OCI-LY7 (cell line): Measurements from ENCODE around the gene RIMBP2. TPM values are rescaled to one million over a fixed set of nuclear protein-coding genes. Genes with fewer than 3 reads are reported as not detected.

Experiments used
- BruUV-seq: library from RNA; stranded (reverse); fragments of 400-500 nt; replicated peaks from 2 replicates; lab custom pipeline; 2021; lab: Mats Ljungman, UMichigan
- CTCF ChIA-PET: fragments of 300-600 bp; sonication (Branson Sonifier 250); formaldehyde crosslinking; loops from one replicate; lab custom pipeline; 2022; ENCODE audit warnings: antibody characterized with exemption; ENCODE audit not compliant: unreplicated experiment; lab: Charles Lee
- POLR2A ChIA-PET: fragments of 300-600 bp; sonication (Branson Sonifier 250); formaldehyde crosslinking; loops from one replicate; lab custom pipeline; 2022; ENCODE audit warnings: antibody characterized with exemption; lab: Charles Lee
- DNase-seq: peaks from one replicate; pipeline ENCODE4 v3.0.0-alpha.2; 2015; ENCODE audit warnings: low spot score
- H2AFZ ChIP-seq: fragments of 200-600 bp; sonication (generic), shearing (Covaris generic); 2 replicates; pipeline ENCODE4 v1.6.1; 2014; ENCODE audit warnings: mild to moderate bottlenecking, antibody characterized with exemption, low read length, moderate library complexity
- H3K27ac ChIP-seq: fragments of 200-600 bp; sonication (generic); 2 replicates; pipeline ENCODE4 v1.5.1; 2014; ENCODE audit warnings: mixed run types, low read depth, mild to moderate bottlenecking, moderate library complexity, low read length, inconsistent platforms; ENCODE audit not compliant: poor library complexity, severe bottlenecking
- H3K36me3 ChIP-seq: fragments of 200-600 bp; sonication (generic); 2 replicates; pipeline ENCODE4 v1.6.1; 2014; ENCODE audit warnings: mild to moderate bottlenecking, antibody characterized with exemption, low read length, moderate library complexity, mixed read lengths; ENCODE audit not compliant: insufficient read depth
- H3K4me1 ChIP-seq: fragments of 200-600 bp; sonication (generic); 2 replicates; pipeline ENCODE4 v1.5.1; 2014; ENCODE audit warnings: mild to moderate bottlenecking, low read length; ENCODE audit not compliant: insufficient read depth, poor library complexity, severe bottlenecking
- H3K4me2 ChIP-seq: fragments of 200-600 bp; sonication (generic); 2 replicates; pipeline ENCODE4 v1.6.1; 2014; ENCODE audit warnings: mild to moderate bottlenecking, low read length
- H3K4me3 ChIP-seq: fragments of 200-600 bp; sonication (generic); 2 replicates; pipeline ENCODE4 v1.5.1; 2014; ENCODE audit warnings: mild to moderate bottlenecking, low read depth, low read length; ENCODE audit not compliant: poor library complexity, severe bottlenecking
- H3K79me2 ChIP-seq: fragments of 200-600 bp; sonication (generic); 2 replicates; pipeline ENCODE4 v1.6.1; 2016; ENCODE audit warnings: low read depth, mild to moderate bottlenecking, low read length, moderate library complexity, mixed read lengths; ENCODE audit not compliant: insufficient read depth
- H3K9me2 ChIP-seq: fragments of 200-600 bp; sonication (generic); 2 replicates; pipeline ENCODE4 v1.6.1; 2016; ENCODE audit warnings: mild to moderate bottlenecking, low read length, mixed read lengths; ENCODE audit not compliant: insufficient read depth
- H3K9me3 ChIP-seq: fragments of 200-600 bp; sonication (generic); 2 replicates; pipeline ENCODE4 v1.6.1; 2014; ENCODE audit warnings: mild to moderate bottlenecking, mixed run types, low read length, mixed read lengths
- H4K20me1 ChIP-seq: fragments of 200-600 bp; sonication (generic); 2 replicates; pipeline ENCODE4 v1.6.1; 2014; ENCODE audit warnings: mild to moderate bottlenecking, antibody characterized with exemption, low read length, moderate library complexity, mixed read lengths; ENCODE audit not compliant: insufficient read depth
- CTCF ChIP-seq: fragments of 200-600 bp; sonication (generic); conservative IDR thresholded peaks from 2 replicates; pipeline ENCODE4 v1.5.1; 2014; ENCODE audit warnings: mild to moderate bottlenecking, antibody characterized with exemption, low read length, moderate library complexity, mixed read lengths
- EZH2phosphoT487 ChIP-seq: fragments of 200-600 bp; sonication (generic); IDR thresholded peaks from 2 replicates; pipeline ENCODE4 v1.6.1; 2018; ENCODE audit warnings: low read depth, borderline replicate concordance, mild to moderate bottlenecking, mixed run types, antibody characterized with exemption, low read length, moderate library complexity, mixed read lengths
- intact Hi-C: fragments of 100-400 bp; cut with micrococcal nuclease; formaldehyde crosslinking; loops from one replicate; pipeline ENCODE4 v1.10.0; 2022; ENCODE audit not compliant: unreplicated experiment
- total RNA-seq, 2 experiments: library from RNA; depleted of rRNA in 1 of 2; stranded (reverse); fragments of >200 nt in 1 of 2; shearing (Covaris generic) in 1 of 2; gene quantifications; 2 replicates each; pipeline ENCODE4 v1.2.3, GENCODE V29; 2014 to 2022

The RIMBP2 gene
- total RNA-seq, 2 experiments from 2014 or later: not detected

GRCh38 chr12:130412384-130412783 lies 303.7 kb downstream of the RIMBP2 start:
- intact Hi-C loops: no loop called here
- H3K27ac ChIP-seq: no peak overlapping the region
- ChIA-PET POLR2A (no interaction called here), CTCF (no interaction called here)
- no peaks in the 10 kb centered on the region for H3K36me3 ChIP-seq
- no peak overlapping the region for H3K4me2 ChIP-seq
- no peak for DNase-seq
- no peaks in the 10 kb centered on the region for H3K9me3 ChIP-seq
- no peaks in the 10 kb centered on the region for H3K9me2 ChIP-seq
- BruUV-seq: no TSS peak
- H2AFZ ChIP-seq: no peak overlapping the region
- no peak overlapping the region for H3K4me3 ChIP-seq
- H3K79me2 ChIP-seq: no peaks in the 10 kb centered on the region
- no peaks in the 10 kb centered on the region for H3K4me1 ChIP-seq
- no peaks in the 10 kb centered on the region for H4K20me1 ChIP-seq
- TF ChIP-seq EZH2phosphoT487 (no peak), CTCF (no peak)

- H3K4me2 ChIP-seq: no peak overlapping the region
- no TSS peak for BruUV-seq
- no peak overlapping the region for H3K4me3 ChIP-seq
- no peaks in the 10 kb centered on the region for H3K9me2 ChIP-seq
- no peaks in the 10 kb centered on the region for H3K79me2 ChIP-seq
- DNase-seq: no peak
- no peaks in the 10 kb centered on the region for H3K4me1 ChIP-seq
- ChIA-PET POLR2A (no interaction called here), CTCF (no interaction called here)
- no peaks in the 10 kb centered on the region for H3K9me3 ChIP-seq
- no peak overlapping the region for H3K27ac ChIP-seq
- H4K20me1 ChIP-seq: no peaks in the 10 kb centered on the region
- intact Hi-C loops: no loop called here
- no peak for TF ChIP-seq CTCF
- TF ChIP-seq EZH2phosphoT487: no peak
- H3K36me3 ChIP-seq: no peaks in the 10 kb centered on the region
- no peak overlapping the region for H2AFZ ChIP-seq
These were observed 310.8 kb downstream of the RIMBP2 start for GRCh38 chr12:130405332-130405731.

- Histone ChIP-seq H3K4me3 (no peak overlapping the region), H3K36me3 (no peaks in the 10 kb centered on the region), H3K9me2 (no peaks in the 10 kb centered on the region), H3K9me3 (no peaks in the 10 kb centered on the region), H3K27ac (no peak overlapping the region), H4K20me1 (no peaks in the 10 kb centered on the region), H3K4me1 (no peaks in the 10 kb centered on the region), H3K79me2 (no peaks in the 10 kb centered on the region), H3K4me2 (no peak overlapping the region), H2AFZ (no peak overlapping the region)
- intact Hi-C loops: no loop called here
- TF ChIP-seq EZH2phosphoT487: no peak
- no peak for TF ChIP-seq CTCF
- POLR2A ChIA-PET: no interaction called here
- BruUV-seq: no TSS peak
- no peak for DNase-seq
- CTCF ChIA-PET: no interaction called here
These were observed 314.4 kb downstream of the RIMBP2 start for GRCh38 chr12:130401703-130402102.
